GM21390 (cell line): ENCODE measurements around the gene ST8SIA3.
"Not testable (repeated sequence)": the region's sequence is repeated elsewhere in the genome, so short reads cannot be mapped to it uniquely, and the experiment has no call there.

Source experiments
- ATAC-seq: cut with Tn5 transposase; IDR thresholded peaks from one replicate; pipeline ENCODE4 v1.9.1; 2021; ENCODE audit not compliant: unreplicated experiment

Gene ST8SIA3

DNA sequence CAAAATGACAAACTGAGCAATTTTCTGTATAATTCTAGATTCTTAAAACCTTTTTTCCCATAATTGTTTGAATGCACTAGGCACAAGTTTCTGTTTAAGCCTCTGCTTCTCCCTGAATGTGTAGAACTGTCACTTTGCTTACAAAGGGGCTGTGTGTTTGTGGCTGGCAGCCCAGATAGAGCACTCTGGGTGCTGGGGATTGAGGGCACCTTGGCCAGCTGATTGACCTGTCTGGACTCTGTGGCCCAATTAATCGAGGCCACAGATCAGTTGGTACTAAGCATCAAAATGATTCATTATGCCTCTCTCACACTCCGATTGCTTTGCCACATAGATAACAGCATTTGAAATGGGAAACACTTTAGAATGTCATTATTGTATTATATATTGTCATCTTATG is 12.1 kb downstream of the ST8SIA3 start:
- no peak for ATAC-seq

DNA sequence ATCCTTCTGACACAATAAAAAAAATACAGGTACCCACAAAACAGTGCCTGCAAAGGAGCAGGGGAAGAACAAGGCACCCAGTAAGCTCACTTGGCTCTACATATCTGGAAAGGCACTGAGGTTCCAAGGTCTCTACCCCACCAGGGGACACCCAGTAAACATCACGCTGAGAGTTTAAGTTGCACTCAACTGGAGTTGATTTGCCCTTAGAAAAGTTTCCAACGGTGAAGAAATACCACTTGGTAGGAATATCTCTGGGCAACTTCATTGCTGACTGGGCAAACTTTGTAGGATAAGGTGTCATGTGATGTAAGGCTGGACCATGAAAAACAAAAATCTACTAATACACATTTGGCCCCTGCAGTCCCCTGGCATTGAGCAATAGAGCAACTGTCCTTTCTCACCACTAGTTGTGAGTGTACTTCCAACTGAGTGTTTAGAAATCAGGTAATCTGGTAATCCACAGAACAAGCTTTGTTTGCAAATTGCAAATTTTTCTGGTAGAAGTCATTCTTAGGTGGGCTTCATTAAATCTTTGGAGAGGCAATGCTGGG is 14.2 kb downstream of the ST8SIA3 start:
- ATAC-seq, result no peak

DNA sequence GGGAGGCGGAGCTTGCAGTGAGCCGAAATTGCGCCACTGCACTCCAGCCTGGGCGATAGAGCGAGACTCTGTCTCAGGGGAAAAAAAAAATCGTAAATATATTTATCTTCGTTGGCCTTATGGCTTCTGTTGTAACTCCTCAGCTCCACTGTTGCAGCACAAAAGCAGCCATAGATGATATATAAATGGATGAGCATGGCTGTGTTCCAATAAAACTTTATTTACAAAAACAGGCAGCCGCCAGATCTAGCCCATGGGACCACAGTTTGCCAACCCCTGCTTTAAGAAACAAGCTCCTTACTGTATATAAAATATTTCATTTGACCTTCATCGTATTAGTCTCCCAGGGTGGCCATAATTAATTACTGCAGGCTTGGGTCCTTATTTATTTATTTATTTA is 20.1 kb downstream of the ST8SIA3 start:
- ATAC-seq, result no peak

DNA sequence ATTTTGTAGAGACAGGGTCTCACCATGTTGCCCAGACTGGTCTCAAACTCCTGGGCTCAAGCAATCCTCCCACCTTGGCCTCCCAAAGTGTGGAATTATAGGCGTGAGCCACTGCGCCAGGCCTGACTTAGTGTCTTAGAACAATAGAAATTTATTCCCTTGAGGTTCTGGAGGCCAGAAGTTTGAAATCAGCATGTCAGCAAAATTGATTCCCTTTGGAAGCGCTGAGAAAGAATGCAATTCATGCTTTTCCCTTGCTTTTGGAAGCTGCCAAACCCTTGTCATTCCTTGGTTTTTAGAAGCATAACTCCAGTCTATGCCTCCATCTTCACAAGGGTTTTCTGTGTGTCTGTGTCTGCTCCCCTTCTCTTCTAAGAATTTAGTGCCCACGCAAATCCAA is 20.7 kb downstream of the ST8SIA3 start:
- ATAC-seq, result no peak

DNA sequence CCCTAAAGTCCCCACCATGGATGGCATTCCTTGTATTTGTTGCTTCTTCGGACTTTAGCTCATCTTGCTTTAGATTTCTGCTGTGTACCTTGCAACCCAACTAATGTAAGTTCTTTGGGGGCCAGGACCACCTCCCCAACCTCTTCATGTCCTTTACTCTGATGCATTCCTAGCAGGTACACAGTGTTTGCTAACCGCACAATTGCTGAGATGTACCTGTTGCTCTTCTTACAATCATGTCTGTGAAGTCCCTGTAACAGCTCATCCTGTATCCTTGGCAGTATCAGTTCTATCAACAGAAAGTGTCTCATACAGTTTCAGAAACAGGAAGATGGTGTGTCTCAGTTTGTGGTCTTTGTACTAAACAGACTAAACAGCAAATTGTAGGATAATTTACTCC is 24.1 kb downstream of the ST8SIA3 start:
- no peak for ATAC-seq

DNA sequence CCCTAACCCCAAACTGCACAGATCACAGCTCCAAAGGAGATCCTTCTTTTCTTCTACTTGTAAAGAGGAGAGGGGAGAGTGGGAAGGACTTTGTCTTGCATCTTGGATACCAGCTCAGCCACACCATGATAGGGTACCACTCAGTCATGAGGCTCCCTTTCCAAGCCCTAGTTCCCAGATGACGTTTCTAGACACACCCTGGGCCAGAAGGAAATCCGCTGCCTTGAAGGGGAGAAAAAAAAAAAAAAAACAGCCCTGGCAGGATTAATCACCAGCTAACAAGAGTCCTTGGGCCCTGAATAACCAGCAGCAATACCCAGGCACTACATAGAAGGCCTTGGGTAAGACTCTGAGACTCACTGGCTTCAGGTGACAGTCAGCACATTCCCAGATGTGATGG is 36.9 kb downstream of the ST8SIA3 start:
- no peak for ATAC-seq

DNA sequence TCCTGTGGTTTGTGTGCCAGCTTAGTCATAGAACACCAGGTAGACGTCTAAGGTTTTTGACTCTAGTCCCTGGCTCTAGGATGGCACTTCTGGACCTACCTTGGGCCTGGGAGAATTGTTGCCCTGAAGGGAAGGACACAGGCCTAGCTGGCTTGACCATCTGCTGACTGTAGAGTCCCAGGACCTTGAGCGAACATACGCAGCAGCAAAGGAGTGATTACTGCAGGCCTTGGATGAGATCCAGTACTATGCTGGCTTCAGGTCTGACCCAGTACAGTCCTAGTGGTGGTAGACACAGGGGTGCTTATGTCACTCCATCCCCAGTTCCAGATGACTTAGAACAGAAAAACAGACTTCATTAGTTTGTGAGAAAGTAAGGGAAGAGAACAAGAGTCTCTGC is 37.7 kb downstream of the ST8SIA3 start:
- ATAC-seq, result no peak

DNA sequence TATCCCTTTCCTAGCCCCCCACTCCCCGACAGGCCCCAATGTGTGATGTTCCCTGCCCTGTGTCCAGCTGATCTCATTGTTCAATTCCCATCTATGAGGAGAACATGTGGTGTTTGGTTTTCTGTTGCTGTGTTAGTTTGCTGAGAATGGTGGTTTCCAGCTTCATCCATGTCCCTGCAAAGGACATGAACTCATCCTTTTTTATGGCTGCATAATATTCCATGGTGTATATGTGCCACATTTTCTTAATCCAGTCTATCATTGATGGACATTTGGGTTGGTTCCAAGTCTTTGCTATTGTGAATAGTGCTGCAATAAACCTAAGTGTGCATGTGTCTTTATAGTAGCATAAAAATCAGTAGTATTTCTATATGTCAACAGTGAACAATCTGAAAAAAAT is 42.4 kb downstream of the ST8SIA3 start:
- not testable (repeated sequence) for ATAC-seq

DNA sequence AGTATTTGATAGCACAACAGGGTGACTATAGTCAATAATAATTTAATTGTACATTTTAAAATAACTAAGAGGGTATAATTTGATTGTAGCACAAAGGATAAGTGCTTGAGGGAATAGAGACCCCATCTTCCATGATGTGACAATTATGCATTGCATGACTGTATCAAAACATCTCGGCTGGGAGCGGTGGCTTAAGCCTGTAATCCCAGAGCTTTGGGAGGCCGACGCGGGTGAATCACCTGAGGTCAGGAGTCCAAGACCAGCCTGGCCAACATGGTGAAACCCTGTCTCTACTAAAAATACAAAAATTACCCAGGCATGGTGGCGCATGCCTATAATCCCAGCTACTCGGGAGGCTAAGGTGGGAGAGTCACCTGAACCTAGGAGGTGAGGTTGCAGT is 44.5 kb downstream of the ST8SIA3 start:
- ATAC-seq, result not testable (repeated sequence)

DNA sequence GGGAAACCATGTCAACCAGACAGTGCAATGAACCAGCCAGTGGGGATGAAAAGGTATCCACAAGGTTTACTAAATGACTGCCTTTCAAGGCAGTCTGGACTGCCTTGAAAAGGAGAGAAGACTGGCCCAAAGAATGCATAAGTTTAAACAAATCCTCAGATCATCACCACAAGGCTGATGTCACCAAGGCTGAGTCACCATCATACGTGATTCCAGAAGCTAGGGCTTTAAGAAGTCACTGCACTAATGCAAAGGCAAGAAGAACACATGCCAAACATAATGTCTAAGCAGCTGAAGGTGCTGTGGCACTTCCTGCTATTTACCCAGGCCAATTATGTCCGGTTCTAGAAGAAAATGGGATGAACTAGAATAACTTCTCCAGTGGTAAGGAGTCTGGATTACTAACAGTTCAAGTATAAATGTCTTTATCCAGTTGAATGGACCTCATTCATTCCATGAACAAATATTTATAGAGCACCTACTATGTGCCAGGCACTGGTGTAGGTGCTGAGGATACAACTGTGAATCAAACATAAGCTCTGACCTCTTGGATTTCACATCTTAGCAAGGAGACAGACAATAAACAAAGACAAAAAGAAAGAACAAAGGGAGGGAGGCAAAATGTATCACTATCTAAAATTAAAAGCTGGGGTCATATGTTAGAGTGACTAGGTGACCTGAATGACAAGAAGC is 45.2 kb downstream of the ST8SIA3 start:
- no peak for ATAC-seq

DNA sequence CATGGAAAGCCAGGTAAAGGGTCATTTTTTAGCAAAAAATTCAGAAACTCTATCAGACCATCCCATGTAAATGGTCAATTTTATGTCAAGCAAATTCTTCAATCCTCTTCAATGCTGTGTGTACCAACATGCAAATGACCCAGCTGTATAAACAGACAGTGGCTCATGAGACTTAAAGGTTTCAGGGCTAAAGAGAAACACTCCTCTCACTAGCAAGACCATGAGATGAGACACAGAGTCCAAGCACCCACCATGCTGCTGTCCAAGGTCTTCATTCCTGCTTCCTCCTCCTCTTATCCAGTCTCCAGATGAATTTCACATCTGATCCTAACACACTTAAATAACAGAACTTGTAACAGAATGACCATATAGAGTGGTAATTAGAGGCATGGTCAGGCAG is 52.0 kb downstream of the ST8SIA3 start:
- no peak for ATAC-seq

DNA sequence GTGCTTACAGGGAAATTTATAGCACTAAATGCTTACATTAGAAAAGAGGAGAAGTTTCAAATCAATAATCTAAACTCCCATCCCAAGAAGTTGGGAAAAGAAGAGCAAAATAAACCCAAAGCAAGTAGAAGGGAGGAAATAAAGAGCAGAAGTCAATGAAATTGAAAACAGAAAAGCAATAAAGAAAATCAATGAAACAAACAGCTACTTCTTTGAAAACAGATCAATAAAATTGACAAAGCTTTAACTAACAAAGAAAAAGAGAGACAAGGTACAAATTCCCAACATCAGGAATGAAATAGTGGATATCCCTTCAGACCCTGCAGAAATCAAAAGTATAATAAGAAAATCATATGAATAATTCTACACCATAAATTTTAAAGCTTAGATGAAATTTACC is 57.3 kb downstream of the ST8SIA3 start:
- no peak for ATAC-seq

DNA sequence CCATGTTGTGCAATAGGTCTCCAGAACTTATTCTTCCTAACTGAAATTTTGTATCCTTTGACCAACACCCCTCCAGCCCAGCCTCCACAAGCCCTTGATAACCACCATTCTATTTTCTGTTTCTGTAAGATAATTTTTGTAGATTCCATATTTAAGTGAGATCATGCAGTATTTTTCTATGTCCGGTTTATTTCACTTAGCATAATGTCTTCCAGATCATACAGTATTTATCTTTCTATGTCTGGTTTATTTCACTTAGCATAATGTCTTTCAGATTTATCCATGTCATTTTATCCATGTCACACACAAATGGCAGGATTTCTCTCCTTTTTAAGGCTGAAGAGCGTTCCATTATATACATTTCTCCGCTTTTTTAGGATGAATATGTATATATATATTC is 58.4 kb downstream of the ST8SIA3 start:
- ATAC-seq, result no peak

DNA sequence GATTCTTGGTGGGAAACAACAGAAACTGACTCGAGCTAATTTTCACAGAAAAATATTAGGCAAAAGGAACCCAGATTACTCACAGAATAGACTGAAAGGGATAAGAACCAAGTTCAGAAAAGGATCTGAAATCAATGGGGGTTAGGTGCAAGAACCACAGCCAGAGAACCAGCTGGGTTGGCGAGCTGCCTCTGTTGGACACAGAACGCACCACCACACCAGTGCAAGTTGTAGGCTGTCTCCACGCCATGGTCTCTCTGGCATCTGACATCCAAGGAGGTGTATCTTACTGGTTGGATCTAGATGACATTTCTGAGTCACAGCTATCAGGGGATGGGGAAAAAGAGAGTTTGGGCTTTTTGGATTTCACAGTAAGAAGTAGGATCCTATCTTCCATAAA is 64.2 kb downstream of the ST8SIA3 start:
- no peak for ATAC-seq
